IPS-NIHi11 (cell line): ENCODE results near the gene TLE4.

Experiments used
- DNase-seq: peaks from one replicate; pipeline ENCODE4 v3.0.0; 2012; ENCODE audit warnings: mixed read lengths, low spot score

The TLE4 gene

DNA sequence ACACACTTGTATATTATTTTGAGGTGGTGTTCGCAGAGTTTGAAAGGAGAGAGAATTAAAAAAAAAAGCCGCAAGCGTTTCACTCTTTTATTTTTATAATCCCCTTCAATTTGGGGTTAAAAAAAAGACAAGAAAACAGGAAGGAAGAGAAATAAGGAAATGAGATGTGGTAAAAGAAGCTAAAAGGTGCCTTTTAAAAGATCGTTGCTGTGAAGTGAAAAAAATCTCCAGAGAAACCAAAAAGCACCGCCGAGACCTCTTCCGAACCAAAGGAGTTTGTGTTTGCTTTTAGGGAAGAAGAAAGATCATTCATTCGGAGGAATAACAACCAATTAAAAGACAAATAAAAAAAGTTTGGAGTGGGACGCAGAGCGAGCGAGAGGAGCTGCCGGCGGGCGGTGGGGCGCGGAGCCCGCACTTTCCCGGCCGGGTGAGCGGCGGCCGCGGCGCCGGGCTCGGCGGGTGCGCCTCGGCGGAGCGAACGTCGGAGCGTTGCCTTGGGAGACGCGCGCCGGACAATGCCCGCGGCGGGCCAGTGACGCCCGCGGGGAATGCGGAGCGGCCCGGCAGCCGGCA lies 355 bp downstream of the TLE4 start:
- no peak for DNase-seq

DNA sequence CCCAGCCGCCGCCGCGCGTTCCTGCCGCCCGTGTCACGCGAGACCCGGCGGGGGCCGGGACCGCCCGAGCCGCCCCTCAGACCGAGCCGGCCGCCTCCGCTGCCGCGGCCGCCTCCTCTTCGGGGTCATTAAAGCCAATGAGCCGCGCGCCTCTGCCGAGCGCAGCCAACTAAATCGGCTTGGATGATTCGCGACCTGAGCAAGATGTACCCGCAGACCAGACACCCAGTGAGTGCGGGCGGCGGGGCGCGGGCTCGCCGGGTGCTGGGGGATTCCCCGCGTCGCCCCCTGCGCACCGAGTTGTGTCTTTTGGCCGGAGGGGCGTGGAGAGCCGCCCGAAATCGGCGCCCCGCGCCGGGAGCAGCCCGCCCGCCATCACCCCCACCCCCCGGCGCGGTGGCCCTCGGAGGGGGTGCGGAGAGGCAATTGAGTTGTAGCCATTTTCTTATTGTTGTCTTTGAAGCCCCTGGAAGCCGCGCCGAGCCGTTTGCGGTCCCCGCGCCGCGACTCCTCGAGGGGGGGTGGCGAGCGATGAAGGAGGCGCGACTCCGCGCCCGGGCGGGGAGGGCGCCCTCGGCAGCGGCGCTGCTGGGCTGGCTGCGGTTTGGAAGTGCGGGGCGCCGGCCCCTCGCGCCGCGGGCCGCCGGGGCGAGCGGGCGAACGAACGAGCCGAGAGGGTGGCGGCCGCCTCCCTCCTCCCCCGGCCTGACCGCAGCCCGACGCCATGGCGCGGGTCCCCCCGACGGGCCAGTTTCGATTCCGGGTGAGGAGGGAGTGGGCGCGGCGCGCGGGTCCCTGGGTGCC lies 1.0 kb downstream of the TLE4 start:
- peak; percentile 39 for DNase-seq

DNA sequence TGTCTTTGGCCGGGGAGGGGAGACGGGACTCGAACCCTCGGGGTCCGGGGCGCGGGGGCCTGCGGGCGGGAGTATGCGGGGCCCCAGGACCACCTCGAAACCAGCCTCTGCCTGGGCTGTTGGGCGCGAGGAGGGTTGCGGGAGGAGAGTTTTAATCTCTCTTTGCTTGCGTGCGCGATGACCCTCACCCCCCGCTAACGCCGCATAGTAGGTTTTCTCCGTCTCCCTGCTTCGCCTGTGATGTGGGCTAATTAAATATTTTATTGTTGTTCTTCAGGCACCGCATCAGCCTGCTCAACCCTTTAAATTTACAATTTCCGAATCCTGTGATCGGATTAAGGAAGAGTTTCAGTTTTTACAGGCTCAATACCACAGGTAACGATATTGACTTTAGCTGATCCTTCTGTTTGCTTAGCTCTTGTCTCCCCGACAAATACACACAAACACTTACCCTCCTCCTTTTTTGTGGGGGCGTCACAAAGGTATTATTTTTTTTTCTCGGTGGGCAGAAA lies 1.7 kb downstream of the TLE4 start:
- peak; percentile 7 for DNase-seq

DNA sequence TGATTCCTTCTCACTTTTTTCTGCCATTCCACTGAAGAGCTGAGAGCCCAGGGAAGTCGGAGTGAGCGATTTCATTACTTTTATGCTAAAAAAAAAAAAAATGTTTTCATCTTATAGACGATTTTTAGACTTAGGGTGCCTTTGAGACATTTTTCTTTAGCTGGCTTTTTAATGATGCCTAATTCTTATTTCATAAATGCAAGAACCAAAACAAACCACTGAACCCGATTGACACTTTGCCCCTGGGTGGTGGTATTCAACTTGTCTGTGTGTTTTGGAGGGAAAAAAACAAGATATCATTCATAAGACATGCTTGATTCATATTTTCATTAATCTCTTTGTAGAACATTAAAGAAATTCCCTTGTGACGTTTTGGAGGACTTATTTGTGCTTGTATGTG lies 2.4 kb downstream of the TLE4 start:
- no peak for DNase-seq

DNA sequence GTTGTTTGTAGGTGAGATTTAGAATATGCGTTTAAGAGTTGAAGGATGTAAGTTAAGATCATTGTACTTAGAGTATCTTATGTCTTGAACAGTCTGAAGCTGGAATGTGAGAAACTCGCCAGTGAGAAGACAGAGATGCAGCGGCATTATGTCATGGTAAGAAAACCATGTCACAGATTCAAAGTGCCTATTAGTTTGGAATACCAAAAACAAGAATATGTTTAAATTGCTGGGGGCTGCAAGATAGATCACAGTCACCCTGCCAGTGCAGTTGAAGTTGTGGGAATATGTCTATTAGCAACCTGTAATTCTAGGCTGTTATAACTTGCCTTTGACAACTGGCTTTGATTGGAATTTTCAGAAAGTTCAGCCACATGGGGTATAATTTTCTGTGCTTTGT lies 3.0 kb downstream of the TLE4 start:
- DNase-seq: no peak

DNA sequence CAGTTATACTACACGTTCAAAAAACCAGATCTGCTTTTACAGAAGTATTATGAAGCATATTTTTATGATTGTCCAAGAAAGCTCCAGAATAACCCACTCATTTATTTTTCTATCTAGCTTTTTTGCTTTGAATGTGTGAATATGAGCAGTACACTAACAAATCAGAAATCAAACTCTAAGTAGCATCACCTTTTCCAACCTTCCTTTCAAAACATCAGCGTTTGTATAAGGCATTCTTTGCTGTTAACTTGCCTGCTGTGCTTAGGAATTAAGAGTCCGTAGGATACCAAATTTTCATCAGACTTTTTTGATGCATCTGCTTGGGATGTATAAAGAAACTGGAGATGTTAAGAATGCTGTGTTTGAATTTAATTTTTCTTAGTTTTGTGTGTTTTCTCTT lies 3.8 kb downstream of the TLE4 start:
- no peak for DNase-seq

DNA sequence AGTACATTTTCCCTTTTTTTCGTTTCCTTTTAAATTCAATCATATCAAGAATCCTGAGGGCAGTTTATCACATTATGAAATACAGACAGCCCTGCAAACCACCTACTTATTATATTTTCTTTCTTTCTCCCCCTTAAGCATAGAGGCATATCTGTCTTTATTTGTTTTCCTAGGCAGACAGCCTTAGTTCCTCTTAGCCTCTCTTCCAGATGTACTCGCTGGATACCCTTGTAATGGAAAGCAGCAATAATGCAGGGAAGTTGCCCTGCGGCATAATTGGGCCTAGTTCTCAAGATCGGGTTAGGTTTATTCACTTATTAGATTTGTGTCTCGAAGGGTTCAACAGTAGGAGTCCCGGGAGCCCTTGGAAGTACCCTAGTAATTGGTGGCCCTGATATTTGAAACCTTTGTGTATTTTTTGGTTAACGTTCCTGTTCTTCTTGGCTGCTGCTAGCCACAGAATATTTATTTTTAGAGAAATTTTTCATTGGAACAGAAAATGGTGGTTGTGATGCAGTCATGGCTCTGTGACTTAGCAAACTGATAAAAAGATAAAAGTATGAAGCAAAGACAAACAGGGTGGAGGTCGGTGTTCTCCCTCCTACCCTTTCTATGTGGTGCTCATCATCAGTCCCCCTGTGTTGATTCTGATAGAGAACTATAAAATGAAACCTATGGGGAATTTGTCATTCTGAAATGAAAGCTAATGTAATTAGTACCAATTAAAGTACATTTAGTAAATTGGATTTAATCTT lies 6.4 kb downstream of the TLE4 start:
- DNase-seq: no peak

DNA sequence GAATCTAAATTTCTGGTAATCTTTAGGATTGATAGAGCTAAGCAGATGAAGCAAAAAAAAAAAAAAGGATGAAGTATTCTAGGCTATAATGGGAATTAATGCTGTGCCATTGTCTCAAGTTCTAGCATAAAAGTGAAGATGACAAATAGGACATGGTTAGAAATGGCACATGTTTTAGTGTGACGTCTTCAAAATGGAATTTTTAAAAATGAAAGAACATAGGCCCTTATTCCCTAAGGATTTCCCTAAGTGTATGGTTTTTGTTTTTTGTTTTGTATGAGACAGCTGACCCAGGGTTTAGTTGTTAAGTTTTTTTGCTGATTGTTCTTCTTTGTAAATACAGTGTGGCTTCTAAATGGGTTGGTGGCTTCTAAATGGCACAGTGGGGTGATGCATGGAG lies 7.1 kb downstream of the TLE4 start:
- DNase-seq: no peak

DNA sequence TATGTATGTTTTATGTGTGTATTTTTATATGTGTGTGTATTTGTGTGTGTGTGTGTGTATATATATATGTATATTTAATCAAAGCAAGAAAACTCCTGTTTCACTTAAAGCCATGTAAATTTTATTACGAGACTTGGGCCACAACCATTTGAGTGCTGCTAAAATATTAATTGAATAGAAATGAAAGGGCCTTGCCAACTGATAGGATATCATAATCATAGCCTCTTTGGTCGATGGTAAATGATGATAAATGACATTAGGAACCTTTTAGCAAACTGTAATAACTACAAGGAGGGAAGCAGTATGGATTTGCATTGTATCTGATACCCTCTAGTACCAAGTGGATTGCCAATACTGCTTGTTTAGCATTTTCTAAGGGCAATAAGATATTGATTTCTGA lies 7.9 kb downstream of the TLE4 start:
- no peak for DNase-seq

DNA sequence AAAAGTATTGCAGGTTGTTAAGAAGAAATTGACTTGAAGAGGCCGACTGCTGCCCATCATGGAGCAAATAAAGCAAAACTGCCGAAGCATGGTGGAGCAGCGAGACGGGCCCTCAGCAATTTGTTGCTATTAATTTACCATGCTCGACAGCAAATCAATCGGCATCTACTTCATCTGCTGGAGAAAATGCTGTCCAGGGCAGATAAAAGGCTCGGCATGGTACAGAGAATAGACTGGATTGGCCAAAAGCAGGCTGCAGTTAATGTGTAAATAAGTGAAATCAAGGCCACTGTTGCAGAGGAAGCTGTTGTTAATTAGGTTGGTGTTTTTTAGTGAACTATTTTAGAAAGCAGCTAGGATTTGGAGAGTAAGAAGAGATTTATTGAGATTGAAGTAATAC lies 8.3 kb downstream of the TLE4 start:
- no peak for DNase-seq

DNA sequence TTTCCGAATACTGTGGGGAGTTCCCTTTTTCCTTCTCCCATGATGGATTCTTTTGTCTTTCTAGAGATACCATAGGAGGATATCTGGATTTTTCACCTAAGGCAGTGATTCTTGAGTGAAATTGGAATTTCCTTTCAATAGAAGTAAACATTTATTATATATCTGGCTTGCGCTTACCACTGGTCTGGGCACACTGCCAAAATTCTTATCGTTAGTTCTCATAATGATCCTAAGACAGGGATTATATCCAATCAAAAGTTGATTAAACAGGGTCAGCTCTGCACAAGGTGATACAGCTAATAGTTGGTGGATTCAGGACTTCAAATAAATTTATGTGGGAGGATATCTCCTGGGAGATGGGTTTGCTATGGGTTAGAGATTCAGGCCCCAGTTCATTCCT lies 9.6 kb downstream of the TLE4 start:
- no peak for DNase-seq

DNA sequence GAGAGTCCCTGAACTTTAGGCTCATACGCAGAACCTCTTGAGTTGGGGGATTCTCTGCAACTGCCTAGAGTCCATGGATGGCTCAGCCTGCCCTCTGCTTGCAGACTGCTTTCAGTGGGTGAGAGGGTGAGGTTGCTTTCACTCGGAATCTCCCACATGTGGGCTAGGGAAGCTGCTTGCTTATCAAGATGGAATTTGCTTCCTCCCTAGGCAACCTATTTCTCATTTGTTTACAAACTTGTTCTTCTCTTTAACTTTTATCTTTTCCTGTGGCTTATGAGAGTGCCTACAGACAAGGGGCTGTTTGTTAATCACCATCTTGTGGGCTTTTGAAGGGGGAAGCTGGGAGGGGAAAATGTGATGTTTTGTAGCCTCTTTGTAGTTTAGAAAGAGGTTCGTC lies 10.0 kb downstream of the TLE4 start:
- no peak for DNase-seq

DNA sequence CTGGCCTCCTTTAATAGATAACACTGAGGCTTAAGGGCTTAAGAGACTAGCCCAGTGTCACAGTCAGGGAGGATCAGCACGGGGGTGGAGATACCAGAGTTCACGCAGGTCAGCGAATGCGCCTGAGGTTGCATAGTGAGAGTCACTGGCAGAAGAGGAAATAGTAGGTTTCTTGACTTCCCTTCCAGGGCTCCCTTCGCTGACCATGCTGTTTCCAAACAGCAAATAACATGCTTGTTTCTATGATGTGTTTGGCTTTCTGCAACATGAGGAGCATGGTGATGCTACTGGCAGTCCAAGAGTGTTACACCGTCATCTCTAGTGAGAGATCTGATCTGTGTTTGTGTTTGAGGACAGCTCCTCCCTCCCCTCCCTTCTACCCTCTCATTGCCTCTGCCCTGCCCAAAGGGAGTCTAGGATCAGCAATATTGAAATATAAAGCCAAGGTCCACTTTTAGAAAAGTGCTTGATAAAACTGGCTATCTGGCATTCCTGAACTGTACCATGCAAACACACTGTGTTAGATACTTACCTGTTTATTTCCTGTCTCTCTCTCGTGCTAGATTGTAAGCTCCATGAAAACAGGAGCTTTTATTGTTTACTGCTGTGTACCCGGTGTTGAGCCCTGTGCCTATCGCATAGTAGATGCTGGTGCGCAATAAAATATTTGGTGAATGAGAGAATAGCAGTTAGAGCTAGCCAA lies 12.3 kb downstream of the TLE4 start:
- no peak for DNase-seq

DNA sequence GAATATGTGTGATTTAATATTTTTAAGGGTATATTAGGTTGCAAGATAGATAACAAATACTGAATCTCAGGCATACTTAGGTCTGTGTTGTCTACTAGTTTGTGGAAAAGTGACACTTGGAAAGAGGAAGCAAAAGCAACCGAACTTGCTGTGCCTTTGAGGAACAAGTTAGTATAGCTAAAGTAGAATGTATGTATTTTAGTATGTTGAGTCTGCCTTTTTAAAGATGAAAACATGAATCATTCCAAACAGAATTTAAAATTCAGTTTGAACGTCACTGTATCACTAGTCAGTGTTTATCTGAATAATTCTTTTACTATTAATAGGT lies 12.9 kb downstream of the TLE4 start:
- no peak for DNase-seq

DNA sequence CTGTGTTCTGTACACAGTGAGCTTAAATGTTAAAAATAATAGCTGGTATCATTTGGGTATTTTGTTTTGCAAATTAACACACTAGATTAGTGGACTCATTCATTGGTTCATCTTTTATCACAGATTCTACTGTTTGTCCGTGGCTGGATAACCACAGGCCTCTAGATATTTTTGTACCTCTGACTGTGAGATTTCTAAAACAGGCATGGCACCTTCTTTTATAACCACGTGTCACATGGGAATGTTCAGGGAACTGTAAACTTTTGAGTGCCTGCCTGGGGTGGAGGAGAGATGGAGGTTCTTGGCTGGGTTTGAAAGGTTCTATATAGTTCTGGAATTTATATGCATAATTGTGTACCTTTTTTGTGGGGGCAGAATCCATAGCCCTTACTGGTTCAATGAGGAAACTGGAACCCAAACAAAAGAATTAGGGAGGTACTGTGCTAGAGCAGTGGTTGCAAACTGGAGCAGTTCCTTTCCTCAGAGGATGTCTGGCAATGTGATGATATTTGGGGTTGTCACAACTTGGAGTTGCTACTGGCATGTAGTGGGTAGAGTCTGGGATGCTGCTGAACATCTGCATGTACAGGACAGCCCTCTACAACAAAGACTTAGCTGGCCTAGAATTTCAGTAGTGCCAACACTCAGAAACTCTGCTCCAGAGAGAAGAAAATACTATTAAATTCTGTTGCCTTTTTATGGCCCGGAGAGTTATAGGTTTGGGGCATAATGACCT lies 16.9 kb downstream of the TLE4 start:
- no peak for DNase-seq

DNA sequence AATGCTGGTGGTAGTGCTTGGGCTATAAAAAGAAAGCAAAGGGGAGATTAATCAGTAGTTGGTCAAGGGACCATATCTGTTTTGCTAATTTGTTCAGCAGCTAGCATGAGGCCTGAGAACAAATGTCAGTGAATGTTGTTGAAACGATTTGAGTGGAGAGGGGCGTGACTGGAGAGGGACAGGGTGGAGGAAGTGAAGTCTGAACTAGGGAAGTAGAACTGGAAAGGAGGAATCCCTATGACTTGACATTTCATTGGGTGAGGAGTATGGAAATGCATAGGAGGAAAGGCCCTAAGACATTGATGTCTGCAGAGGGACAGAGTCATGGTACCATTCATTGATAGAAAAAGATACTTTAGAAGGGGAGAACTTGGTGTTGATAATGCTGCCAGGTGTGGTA lies 19.7 kb downstream of the TLE4 start:
- DNase-seq: no peak

DNA sequence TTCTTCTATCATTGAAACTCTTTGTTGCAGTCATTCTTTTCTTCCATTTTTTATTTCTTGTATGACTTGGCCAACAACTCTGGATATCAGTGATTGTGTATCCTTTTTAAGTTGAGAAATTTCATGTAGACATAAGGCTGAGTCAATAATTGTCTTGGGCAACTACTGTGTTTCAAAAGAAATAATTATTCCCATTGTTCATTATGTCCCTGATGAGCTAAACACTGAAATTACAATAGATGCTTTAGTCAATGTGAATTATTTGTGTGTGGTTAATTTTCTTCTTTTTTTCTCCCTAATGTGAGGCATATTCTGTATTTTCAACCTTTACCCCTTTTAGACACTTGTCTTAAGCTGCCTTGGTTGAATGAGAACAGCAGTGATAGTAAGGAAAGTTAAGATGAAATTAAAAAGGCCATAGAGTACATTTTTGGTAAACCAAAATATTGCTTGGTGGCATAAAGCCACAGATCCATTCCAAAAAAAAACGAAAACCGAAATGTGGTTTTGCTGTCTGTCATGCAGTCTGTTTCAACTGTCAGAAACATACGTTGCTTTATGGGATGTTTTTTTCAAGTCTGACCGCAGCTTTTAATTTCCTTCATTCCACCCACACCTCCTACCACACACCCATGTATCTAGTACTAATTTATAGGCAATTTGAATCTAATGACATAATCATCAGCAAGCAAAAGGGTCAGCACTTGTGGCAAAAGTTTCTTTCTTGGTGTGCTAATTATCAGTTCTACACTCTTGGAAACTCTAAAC lies 21.1 kb downstream of the TLE4 start:
- DNase-seq: no peak

DNA sequence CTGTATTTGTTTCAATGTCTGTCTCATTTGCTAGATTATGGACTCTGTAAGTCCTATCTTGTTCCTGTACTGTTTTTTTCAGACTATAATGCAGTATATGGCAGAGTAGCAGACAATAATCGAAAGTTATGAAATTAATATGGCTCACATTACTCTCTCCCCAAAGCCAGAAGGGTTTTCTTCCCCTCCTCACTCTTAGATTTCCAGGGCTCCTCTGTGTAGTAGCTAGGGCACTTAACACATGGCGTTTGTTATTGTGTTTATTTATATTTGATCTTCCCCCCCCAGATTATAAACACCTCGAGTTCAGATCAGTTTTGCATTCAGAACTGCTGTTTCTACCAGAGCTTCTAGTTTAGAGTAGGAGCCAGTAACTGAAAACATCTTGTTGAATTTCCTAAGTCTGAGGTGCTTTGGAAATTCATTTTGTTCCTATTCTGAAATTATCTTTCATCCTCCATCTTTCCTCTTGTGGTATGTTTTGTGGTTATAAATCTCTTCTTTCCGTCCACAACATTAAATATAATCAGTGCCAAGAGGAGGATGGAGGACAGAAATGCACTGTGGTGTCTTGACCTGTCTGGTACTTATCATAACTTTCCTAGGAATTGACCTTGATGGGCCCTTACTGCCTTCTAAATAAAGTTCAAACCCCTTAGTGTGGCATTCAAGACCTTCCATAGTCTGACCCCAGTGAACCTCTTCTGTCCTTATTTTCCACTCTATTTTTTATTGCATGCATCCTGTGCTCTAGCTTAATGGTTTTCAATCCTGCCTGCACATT lies 27.0 kb downstream of the TLE4 start:
- DNase-seq: no peak

DNA sequence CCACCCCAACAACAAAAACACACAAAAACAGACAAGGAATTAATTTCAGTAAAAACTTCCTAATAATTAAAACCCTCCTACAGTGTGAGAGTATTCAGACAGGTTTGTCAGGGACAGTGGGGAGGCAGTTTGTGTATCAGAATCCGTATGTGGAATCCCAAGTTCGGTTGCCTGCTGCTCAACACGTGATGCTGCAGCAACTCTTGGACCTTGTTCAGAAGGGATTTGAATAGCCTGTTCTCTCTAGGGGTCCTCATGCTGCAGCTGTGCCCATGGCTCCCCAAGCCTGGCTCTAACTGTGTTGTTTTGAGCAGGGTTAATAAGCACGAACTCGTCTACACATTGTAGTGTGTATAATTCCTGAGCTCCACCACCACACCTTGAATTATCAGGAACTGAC lies 28.7 kb downstream of the TLE4 start:
- DNase-seq: no peak

DNA sequence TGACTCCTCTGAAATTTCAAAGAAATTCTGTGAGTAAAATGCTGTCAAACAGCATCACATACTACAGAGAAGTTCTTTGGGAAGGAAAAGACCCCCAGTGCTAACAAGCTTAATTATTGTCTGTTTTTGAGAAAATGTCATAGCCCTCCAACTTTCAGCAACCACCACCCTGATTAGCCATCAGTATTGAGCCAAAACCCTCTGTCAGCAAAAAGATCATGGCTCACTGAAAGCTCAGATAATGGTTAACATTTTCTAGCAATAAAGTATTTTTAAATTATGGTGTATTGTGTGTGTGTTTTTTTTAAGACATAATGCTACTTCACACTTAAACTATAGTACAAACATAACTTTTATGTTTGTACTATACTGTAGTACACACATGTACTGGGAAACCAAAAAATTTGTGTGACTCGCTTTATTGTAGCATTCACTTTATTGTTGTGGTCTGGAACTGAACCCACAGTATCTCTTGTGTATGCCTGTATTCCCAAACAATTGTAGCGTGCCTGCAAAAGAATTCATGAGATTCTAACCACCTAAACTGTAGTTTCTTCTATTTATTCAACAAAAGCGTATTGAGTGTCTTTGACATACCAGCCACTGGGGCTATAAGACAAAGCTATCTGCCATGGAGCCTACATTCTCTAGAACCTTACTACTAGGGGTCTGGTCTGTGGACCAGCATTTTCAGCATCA lies 31.6 kb downstream of the TLE4 start:
- DNase-seq: no peak
